Measurements from ENCODE around the gene OLFML2A. TPM values are rescaled to one million over a fixed set of nuclear protein-coding genes. Genes with fewer than 3 reads are reported as not detected.
A peak's percentile ranks its signal among the peaks of the same experiment; 100 is the strongest.

OLFML2A gene
- total and polyA plus RNA-seq, 2 of the 4 experiments (the other 2 are of a cell fraction), result 2.0 to 5.9 TPM

DNA sequence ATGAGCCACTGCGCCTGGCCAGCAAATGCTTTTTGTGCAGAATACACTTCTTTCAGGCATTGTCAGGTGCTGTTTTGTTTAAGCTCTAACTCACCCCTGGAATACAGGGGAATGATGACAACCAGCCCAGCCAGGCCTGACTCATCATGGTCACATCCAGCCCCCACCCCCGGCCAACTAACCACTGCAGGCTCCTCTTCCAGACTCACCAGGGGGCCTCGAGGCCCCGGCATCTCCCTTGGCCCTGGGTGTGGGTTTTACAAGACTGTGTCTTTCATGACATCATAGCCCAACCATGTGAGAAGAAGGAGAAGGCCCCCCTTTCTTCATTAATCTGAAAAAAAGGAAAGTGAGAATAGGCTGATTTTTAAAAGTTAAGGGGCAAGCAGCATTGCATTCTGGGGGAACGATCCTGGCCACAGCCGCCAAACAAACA, 35.5 kb downstream of the OLFML2A start (continued):
- TF ChIP-seq USF2 (IDR thresholded peaks at IDR 0.05; ENCODE audit: low read depth, low read length), result peak; percentile 17; the same call in 1 of the 2 replicates

- Histone ChIP-seq H3K23ac (ENCODE audit: low read depth, low read length) (no peak overlapping the region; the same call in 1 of the 2 replicates), H2AK5ac (ENCODE audit: low read depth, low read length) (peak overlapping the region; percentile 79), H3K27ac (ENCODE audit: insufficient read depth, low read length) (peak overlapping the region; percentile 47), H3K79me1 (ENCODE audit: low read depth in 1 of 2, low read length in 2 of 2) (peaks cover 0 to 10% of the 10 kb centered on the region in 2 experiments; a peak in 2 of 4 replicates), H3K4me3 (ENCODE audit: insufficient read depth, low read depth, low read length) (no peak overlapping the region), H3K18ac (ENCODE audit: low read depth, low read length) (peak overlapping the region; percentile 44), H2BK120ac (ENCODE audit: low read depth, low read length) (peak overlapping the region; percentile 86), H2BK20ac (ENCODE audit: low read depth, low read length) (peak overlapping the region; percentile 74), H3K4me1 (ENCODE audit: control insufficient read depth, insufficient read depth, low read length) (peaks cover 23% of the 10 kb centered on the region), H3K9ac (ENCODE audit: low read depth, low read length) (no peak overlapping the region), H3K14ac (replicated peaks; ENCODE audit: low read depth, low read length) (peak overlapping the region; percentile 59), H3K9me1 (ENCODE audit: insufficient read depth, low read length) (peaks cover 22% of the 10 kb centered on the region), H3K4ac (ENCODE audit: low read depth, low read length) (peak overlapping the region; percentile 78), H4K91ac (ENCODE audit: insufficient read depth, low read depth, low read length) (peak overlapping the region; percentile 57), H4K8ac (ENCODE audit: low read depth in 2 of 2, low read length in 2 of 2) (peak overlapping the region in 1 of 2 experiments; percentile 90; a peak in 3 of 4 replicates), H3K4me2 (ENCODE audit: low read depth, low read length) (no peak overlapping the region), H2BK15ac (ENCODE audit: low read depth, low read length) (peak overlapping the region; percentile 61; the same call in 1 of the 3 replicates), H3K9me3 (ENCODE audit: control insufficient read depth, insufficient read depth, low read length) (no peaks in the 10 kb centered on the region), H4K5ac (ENCODE audit: low read depth, low read length) (peak overlapping the region; percentile 41; the same call in 1 of the 2 replicates), H3K36me3 (ENCODE audit: control insufficient read depth, insufficient read depth, low read length) (peaks cover 12% of the 10 kb centered on the region; the same call in 1 of the 2 replicates), H2AFZ (replicated peaks; ENCODE audit: low read length, poor library complexity) (no peak overlapping the region), H4K20me1 (ENCODE audit: insufficient read depth, low read length) (no peaks in the 10 kb centered on the region), H2AK9ac (replicated peaks; ENCODE audit: low read depth, low read length, poor library complexity) (peak overlapping the region; percentile 10), H2BK5ac (ENCODE audit: low read depth, low read length, poor library complexity, severe bottlenecking) (peak overlapping the region; percentile 23), H3K56ac (ENCODE audit: extremely low read depth, insufficient read depth, low read length) (0 out of 2 replicates have a peak overlapping the region, but pooled peaks have one; percentile 24), H3K27me3 (ENCODE audit: control insufficient read depth, insufficient read depth, low read length) (no peaks in the 10 kb centered on the region)
- no CpG with 5 or more reads among the region's 7 CpGs for WGBS, 2 experiments (ENCODE audit: extremely low coverage in 2 of 2, insufficient read length in 1 of 2)
- DNase-seq (no peak), ATAC-seq (ENCODE audit: low read depth) (no peak)
- in situ Hi-C loops (cut with MboI; ENCODE audit: low sequenced_read_pairs), result no loop called here
- ChIA-PET POLR2A (ENCODE audit: unreplicated experiment) (no interaction called here), CTCF (interaction anchor here (0.6 to 1.3 kb wide), 5 partner anchors 13 to 42 kb away, joined by 3 to 10 read pairs (median 3); no protein-coding TSS in a partner anchor)
- dilution Hi-C loops (cut with HindIII; ENCODE audit: low sequenced_read_pairs, unreplicated experiment), result no loop called here
- no TSS peak for BruUV-seq (replicated peaks)
- intact Hi-C loops (cut with micrococcal nuclease), result loop anchor here (2.0 kb wide), 1 partner anchor 40 kb away; the partner anchor contains the start of gene WDR38
- TF ChIP-seq BHLHE40 (IDR thresholded peaks at IDR 0.05; ENCODE audit: low read depth, low read length) (no peak), MAFK (IDR thresholded peaks at IDR 0.05; ENCODE audit: low read depth, low read length) (no peak), SMC3 (IDR thresholded peaks at IDR 0.05; ENCODE audit: low read depth, low read length) (no peak), POLR2A (IDR thresholded peaks at IDR 0.05; ENCODE audit: low read depth, low read length) (no peak), RCOR1 (IDR thresholded peaks at IDR 0.05; ENCODE audit: insufficient replicate concordance, low read length) (no peak), RAD21 (IDR thresholded peaks at IDR 0.05; ENCODE audit: low read length) (no peak), FOS (IDR thresholded peaks at IDR 0.05; ENCODE audit: low read depth, low read length) (no peak), USF2 (IDR thresholded peaks at IDR 0.05; ENCODE audit: low read depth, low read length) (no peak), MXI1 (IDR thresholded peaks at IDR 0.05; ENCODE audit: borderline replicate concordance, low read depth, low read length) (no peak), CEBPB (IDR thresholded peaks at IDR 0.05; ENCODE audit: low read depth, low read length) (no peak), CHD1 (IDR thresholded peaks at IDR 0.05; ENCODE audit: low read depth, low read length) (no peak)
- TF ChIP-seq, protein P1, sequence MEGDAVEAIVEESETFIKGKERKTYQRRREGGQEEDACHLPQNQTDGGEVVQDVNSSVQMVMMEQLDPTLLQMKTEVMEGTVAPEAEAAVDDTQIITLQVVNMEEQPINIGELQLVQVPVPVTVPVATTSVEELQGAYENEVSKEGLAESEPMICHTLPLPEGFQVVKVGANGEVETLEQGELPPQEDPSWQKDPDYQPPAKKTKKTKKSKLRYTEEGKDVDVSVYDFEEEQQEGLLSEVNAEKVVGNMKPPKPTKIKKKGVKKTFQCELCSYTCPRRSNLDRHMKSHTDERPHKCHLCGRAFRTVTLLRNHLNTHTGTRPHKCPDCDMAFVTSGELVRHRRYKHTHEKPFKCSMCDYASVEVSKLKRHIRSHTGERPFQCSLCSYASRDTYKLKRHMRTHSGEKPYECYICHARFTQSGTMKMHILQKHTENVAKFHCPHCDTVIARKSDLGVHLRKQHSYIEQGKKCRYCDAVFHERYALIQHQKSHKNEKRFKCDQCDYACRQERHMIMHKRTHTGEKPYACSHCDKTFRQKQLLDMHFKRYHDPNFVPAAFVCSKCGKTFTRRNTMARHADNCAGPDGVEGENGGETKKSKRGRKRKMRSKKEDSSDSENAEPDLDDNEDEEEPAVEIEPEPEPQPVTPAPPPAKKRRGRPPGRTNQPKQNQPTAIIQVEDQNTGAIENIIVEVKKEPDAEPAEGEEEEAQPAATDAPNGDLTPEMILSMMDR (conservative IDR thresholded peaks at IDR 0.05; ENCODE audit: low read depth, low read length), result no peak
Observed at GRCh38 chr9:124813041-124813440, 36.1 kb downstream of the OLFML2A start.
